RWPE2 (cell line): Measurements from ENCODE around the gene VWA3A.

Experiments
- ATAC-seq: fragments of 200-7000 bp; cut with Tn5 transposase; 3 replicates; pipeline ENCODE4 v1.9.1; 2021; ENCODE audit warnings: low read depth
- DNase-seq: peaks from one replicate; pipeline ENCODE4 v3.0.0-alpha.2; 2020; ENCODE audit warnings: low spot score
- H3K27ac ChIP-seq: fragments of 450-650 bp; 2 replicates; pipeline ENCODE4 v1.5.1; 2017; ENCODE audit warnings: mild to moderate bottlenecking; ENCODE audit not compliant: poor library complexity, severe bottlenecking
- H3K27me3 ChIP-seq: fragments of 250-450 bp; sonication (Bioruptor Pico); 2 replicates; pipeline ENCODE4 v1.5.1; 2021; ENCODE audit warnings: mild to moderate bottlenecking, moderate library complexity; ENCODE audit not compliant: insufficient read depth, poor library complexity, severe bottlenecking
- H3K36me3 ChIP-seq: fragments of 250-450 bp; sonication (Bioruptor Pico); 2 replicates; pipeline ENCODE4 v1.5.1; 2020; ENCODE audit warnings: low read depth, mild to moderate bottlenecking, moderate library complexity
- H3K4me1 ChIP-seq: fragments of 250-450 bp; sonication (Bioruptor Pico); 2 replicates; pipeline ENCODE4 v1.5.1; 2021; ENCODE audit warnings: mild to moderate bottlenecking, moderate library complexity; ENCODE audit not compliant: insufficient read depth, poor library complexity, severe bottlenecking
- H3K4me3 ChIP-seq: fragments of 250-450 bp; sonication (Bioruptor Pico); 2 replicates; pipeline ENCODE4 v1.5.1; 2021; ENCODE audit warnings: mild to moderate bottlenecking, moderate library complexity; ENCODE audit not compliant: severe bottlenecking
- H3K9me3 ChIP-seq: fragments of 250-450 bp; sonication (Bioruptor Pico); 2 replicates; pipeline ENCODE4 v1.5.1; 2021; ENCODE audit warnings: mild to moderate bottlenecking, moderate library complexity; ENCODE audit not compliant: severe bottlenecking
- CTCF ChIP-seq: fragments of 450-650 bp; IDR thresholded peaks from one replicate; pipeline ENCODE4 v1.5.1; 2017; ENCODE audit warnings: mild to moderate bottlenecking, moderate library complexity; ENCODE audit not compliant: poor library complexity, severe bottlenecking

Gene VWA3A

GRCh38 chr16:22198547-22199293, 106.4 kb downstream of the VWA3A start:
- H3K27me3 ChIP-seq = no peaks in the 10 kb centered on the region
- no peaks in the 10 kb centered on the region for H3K9me3 ChIP-seq
- ATAC-seq (no peak), DNase-seq (no peak)
- no peak overlapping the region for H3K4me3 ChIP-seq
- no peaks in the 10 kb centered on the region for H3K36me3 ChIP-seq
- peak; percentile 13 for TF ChIP-seq CTCF
- peak overlapping the region; percentile 57 for H3K27ac ChIP-seq
- peaks cover 10% of the 10 kb centered on the region for H3K4me1 ChIP-seq

- no peak overlapping the region for H3K27ac ChIP-seq
- H3K4me3 ChIP-seq = no peak overlapping the region
- H3K9me3 ChIP-seq = no peaks in the 10 kb centered on the region
Observed at GRCh38 chr16:22202261-22202637, 109.9 kb downstream of the VWA3A start.

GRCh38 chr16:22203091-22203490, 110.8 kb downstream of the VWA3A start:
- DNase-seq = no peak
- no peaks in the 10 kb centered on the region for H3K36me3 ChIP-seq
- peaks cover 10% of the 10 kb centered on the region for H3K4me1 ChIP-seq
- no peaks in the 10 kb centered on the region for H3K27me3 ChIP-seq
- no peak for TF ChIP-seq CTCF
- no peak overlapping the region for H3K4me3 ChIP-seq
- no peak overlapping the region for H3K27ac ChIP-seq
- no peaks in the 10 kb centered on the region for H3K9me3 ChIP-seq
- ATAC-seq = no peak

More at GRCh38 chr16:22202261-22202637, 109.9 kb downstream of the VWA3A start:
- Histone ChIP-seq H3K4me1 (peaks cover 10% of the 10 kb centered on the region), H3K36me3 (no peaks in the 10 kb centered on the region), H3K27me3 (no peaks in the 10 kb centered on the region)
- no peak for TF ChIP-seq CTCF
- no peak for DNase-seq
- no peak for ATAC-seq

GRCh38 chr16:22204091-22204655, 111.8 kb downstream of the VWA3A start:
- Histone ChIP-seq H3K36me3 (no peaks in the 10 kb centered on the region), H3K4me3 (no peak overlapping the region), H3K4me1 (peaks cover 7% of the 10 kb centered on the region), H3K9me3 (no peaks in the 10 kb centered on the region), H3K27me3 (no peaks in the 10 kb centered on the region), H3K27ac (no peak overlapping the region)
- DNase-seq (no peak), ATAC-seq (no peak)
- TF ChIP-seq CTCF = no peak

- H3K36me3 ChIP-seq = no peaks in the 10 kb centered on the region
- no peaks in the 10 kb centered on the region for H3K9me3 ChIP-seq
- DNase-seq (no peak), ATAC-seq (no peak)
- H3K27me3 ChIP-seq = no peaks in the 10 kb centered on the region
- no peaks in the 10 kb centered on the region for H3K4me1 ChIP-seq
- peak overlapping the region; percentile 82 for H3K4me3 ChIP-seq
- peak overlapping the region; percentile 70 for H3K27ac ChIP-seq
- no peak for TF ChIP-seq CTCF
Observed at GRCh38 chr16:22205577-22206012, 113.3 kb downstream of the VWA3A start.
